ENCODE measurements around the gene LASP1. TPM values are rescaled to one million over a fixed set of nuclear protein-coding genes. Genes with fewer than 3 reads are reported as not detected.
A peak's percentile ranks its signal among the peaks of the same experiment; 100 is the strongest.

The LASP1 gene
- total and polyA plus RNA-seq, 2 experiments from 2014 or later = 48.7 to 173 TPM

- no peak overlapping the region for H3K4me3 ChIP-seq
- H3K4me1 Mint-ChIP-seq = peaks cover 7% of the 10 kb centered on the region
- no peak overlapping the region for H3K27ac Mint-ChIP-seq
- H3K4me1 ChIP-seq (ENCODE audit: insufficient read depth) = no peaks in the 10 kb centered on the region
- H3K9me2 ChIP-seq (ENCODE audit: insufficient read depth) = no peaks in the 10 kb centered on the region
- H3K27me3 ChIP-seq (ENCODE audit: insufficient read depth) = no peaks in the 10 kb centered on the region
- DNase-seq (ENCODE audit: low spot score) (peak; percentile 80), ATAC-seq (peak; percentile 2; the same call in 1 of the 3 replicates)
- TF ChIP-seq ZNF114 (CRISPR knock-in tag; IDR thresholded peaks at IDR 0.05) (no peak), CTCF (conservative IDR thresholded peaks at IDR 0.05; ENCODE audit: low read depth in 2 of 2) (peak; percentile 62 to 75)
- no peak overlapping the region for H3K4me2 ChIP-seq
- H3K79me2 ChIP-seq (replicated peaks; ENCODE audit: insufficient read depth) = no peaks in the 10 kb centered on the region
- no peak overlapping the region for H3K4me3 Mint-ChIP-seq
- 0 out of 2 replicates have a peak, but pooled peaks cover 7% of the 10 kb centered on the region for H3F3A ChIP-seq (replicated peaks; ENCODE audit: low read depth)
- 0 out of 2 replicates have a peak overlapping the region, but pooled peaks have one; percentile 52 for H3K27ac ChIP-seq (ENCODE audit: low read depth)
- H3K9me3 Mint-ChIP-seq = peaks cover 13% of the 10 kb centered on the region; the same call in 2 of the 3 replicates
- H3K36me3 ChIP-seq (ENCODE audit: insufficient read depth) = no peaks in the 10 kb centered on the region
- H2AFZ ChIP-seq = no peak overlapping the region
- no peaks in the 10 kb centered on the region for H4K20me1 ChIP-seq (replicated peaks; ENCODE audit: insufficient read depth)
- H3K36me3 Mint-ChIP-seq (ENCODE audit: low read depth) = peaks cover 6% of the 10 kb centered on the region
- H3K27me3 Mint-ChIP-seq (ENCODE audit: insufficient read depth, low read depth, poor library complexity) = peaks cover 45% of the 10 kb centered on the region
These were observed 5.0 kb upstream of the LASP1 start for GRCh38 chr17:38864636-38865398.

- TF ChIP-seq ETS1 (IDR thresholded peaks at IDR 0.05) (no peak), CTCF (conservative IDR thresholded peaks at IDR 0.05; ENCODE audit: low read depth in 2 of 2) (peak; percentile 18 to 52; a peak in 3 of 4 replicates)
- H4K20me1 ChIP-seq (replicated peaks; ENCODE audit: insufficient read depth) = peaks cover 8% of the 10 kb centered on the region
- H3K9me3 Mint-ChIP-seq = peaks cover 7% of the 10 kb centered on the region; the same call in 2 of the 3 replicates
- H3K27me3 Mint-ChIP-seq (ENCODE audit: insufficient read depth, low read depth, poor library complexity) = peaks cover 49% of the 10 kb centered on the region
- peak; percentile 9 for ATAC-seq
- peak overlapping the region; percentile 93 for H3K4me3 Mint-ChIP-seq
- no peaks in the 10 kb centered on the region for H3K9me2 ChIP-seq (ENCODE audit: insufficient read depth)
- peak overlapping the region; percentile 67 for H2AFZ ChIP-seq
- 0 out of 2 replicates have a peak, but pooled peaks cover 10% of the 10 kb centered on the region for H3F3A ChIP-seq (replicated peaks; ENCODE audit: low read depth)
- peaks cover 20% of the 10 kb centered on the region for H3K4me1 Mint-ChIP-seq
- peak; percentile 79 for DNase-seq (ENCODE audit: low spot score)
- H3K4me1 ChIP-seq (ENCODE audit: insufficient read depth) = peaks cover 13% of the 10 kb centered on the region
- peak overlapping the region; percentile 96 for H3K27ac Mint-ChIP-seq
- H3K27me3 ChIP-seq (ENCODE audit: insufficient read depth) = no peaks in the 10 kb centered on the region
- peaks cover 3% of the 10 kb centered on the region for H3K36me3 Mint-ChIP-seq (ENCODE audit: low read depth)
- H3K4me3 ChIP-seq = peak overlapping the region; percentile 100
- peak overlapping the region; percentile 86 for H3K4me2 ChIP-seq
- H3K36me3 ChIP-seq (ENCODE audit: insufficient read depth) = no peaks in the 10 kb centered on the region
- H3K27ac ChIP-seq (ENCODE audit: low read depth) = 0 out of 2 replicates have a peak overlapping the region, but pooled peaks have one; percentile 36
- peaks cover 18% of the 10 kb centered on the region for H3K79me2 ChIP-seq (replicated peaks; ENCODE audit: insufficient read depth)
These were observed 2.5 kb upstream of the LASP1 start for GRCh38 chr17:38867179-38867967.

Data from GM23338 (cell line).